B cell (primary cell): ENCODE results near the gene NRDC. TPM values are rescaled to one million over a fixed set of nuclear protein-coding genes. Genes with fewer than 3 reads are reported as not detected.

Experiments used
- ATAC-seq: fragments of 200-7000 bp; cut with Tn5 transposase; one replicate; pipeline ENCODE4 v1.10.0; 2021; ENCODE audit warnings: low read depth, mild to moderate bottlenecking, moderate number of reproducible peaks, moderate library complexity
- CTCF ChIA-PET: fragments of 350-600 bp; sonication (Branson Sonifier 250); formaldehyde crosslinking; loops from one replicate; lab custom pipeline; 2021; ENCODE audit warnings: antibody characterized with exemption, inconsistent platforms; lab: Charles Lee
- POLR2A ChIA-PET: fragments of 350-600 bp; sonication (Branson Sonifier 250); formaldehyde crosslinking; loops from one replicate; lab custom pipeline; 2021; ENCODE audit warnings: antibody characterized with exemption; lab: Charles Lee
- DNase-seq: peaks from one replicate; pipeline ENCODE4 v3.0.0; 2013
- H2AFZ ChIP-seq: 2 replicates; pipeline ENCODE4 v1.6.1; 2012; ENCODE audit warnings: mild to moderate bottlenecking, low read depth, low read length; ENCODE audit not compliant: insufficient read depth, poor library complexity, severe bottlenecking
- H3K27ac ChIP-seq, 2 donors: 1 replicate in 1 of 2; 2 replicates in 1 of 2; pipeline ENCODE4 v1.5.1; 2012 to 2013; ENCODE audit warnings: low read length in 2 of 2, mild to moderate bottlenecking in 2 of 2, moderate library complexity in 1 of 2
- H3K27me3 ChIP-seq, 4 experiments: fragments of 200-600 bp in 1 of 4; sonication (generic) in 1 of 4; replicated peaks in 1 of 4; 1 replicate in 2 of 4; 2 replicates in 2 of 4; pipeline versions ENCODE4 v1.6.1 to v1.7.0; 2013 to 2016; ENCODE audit warnings: low read length in 3 of 4, mild to moderate bottlenecking in 2 of 4, mixed read lengths in 1 of 4, moderate library complexity in 1 of 4; ENCODE audit not compliant: insufficient read depth in 4 of 4, control insufficient read depth in 3 of 4; ENCODE audit errors: control extremely low read depth in 1 of 4
- H3K36me3 ChIP-seq, 2 experiments: replicated peaks in 1 of 2; 1 replicate in 1 of 2; 2 replicates in 1 of 2; pipeline versions ENCODE4 v1.6.1 to v1.7.1; 2013; ENCODE audit warnings: low read length in 1 of 2; ENCODE audit not compliant: insufficient read depth in 2 of 2, control insufficient read depth in 1 of 2; ENCODE audit errors: control extremely low read depth in 1 of 2, extremely low read depth in 1 of 2
- H3K4me1 ChIP-seq, 2 donors: fragments of 200-600 bp in 1 of 2; sonication (generic) in 1 of 2; 1 replicate in 1 of 2; 2 replicates in 1 of 2; pipeline versions ENCODE4 v1.5.1 to v1.6.1; 2013 to 2017; ENCODE audit warnings: low read length in 2 of 2; ENCODE audit not compliant: control insufficient read depth in 2 of 2, insufficient read depth in 2 of 2
- H3K4me2 ChIP-seq: replicated peaks from 2 replicates; pipeline ENCODE3; 2012; ENCODE audit warnings: mild to moderate bottlenecking, low read depth, low read length; ENCODE audit not compliant: poor library complexity, severe bottlenecking
- H3K4me3 ChIP-seq, 5 experiments: fragments of 200-600 bp in 1 of 5; sonication (generic) in 1 of 5; 1 replicate in 3 of 5; 2 replicates in 2 of 5; pipeline versions ENCODE4 v1.5.1 to v1.7.0; 2011 to 2016; ENCODE audit warnings: low read length in 4 of 5, mild to moderate bottlenecking in 4 of 5, low read depth in 2 of 5, control low read depth in 1 of 5, moderate library complexity in 1 of 5; ENCODE audit not compliant: insufficient read depth in 1 of 5; ENCODE audit errors: control extremely low read depth in 1 of 5, extremely low read depth in 1 of 5
- H3K79me2 ChIP-seq: fragments of 200-600 bp; sonication (generic); one replicate; pipeline ENCODE4 v1.6.0; 2016; ENCODE audit warnings: low read length; ENCODE audit not compliant: control insufficient read depth, insufficient read depth
- H3K9ac ChIP-seq: fragments of 200-600 bp; sonication (generic); 2 replicates; pipeline ENCODE4 v1.6.1; 2017; ENCODE audit warnings: mild to moderate bottlenecking, low read length, moderate library complexity
- H3K9me3 ChIP-seq, 3 donors: one replicate each; pipeline versions ENCODE4 v1.6.1 to v1.7.1; 2013; ENCODE audit warnings: low read length in 2 of 3; ENCODE audit not compliant: control insufficient read depth in 2 of 3, insufficient read depth in 1 of 3; ENCODE audit errors: control extremely low read depth in 1 of 3
- H4K20me1 ChIP-seq: 2 replicates; pipeline ENCODE4 v1.6.0; 2012; ENCODE audit warnings: mild to moderate bottlenecking, low read length; ENCODE audit not compliant: insufficient read depth, control insufficient read depth, poor library complexity, severe bottlenecking
- H3K27ac Mint-ChIP-seq: one replicate; pipeline ENCODE4 v1.8.0; 2021; ENCODE audit warnings: mixed read lengths
- H3K27me3 Mint-ChIP-seq: one replicate; pipeline ENCODE4 v1.8.0; 2021; ENCODE audit warnings: mixed read lengths
- H3K4me1 Mint-ChIP-seq: one replicate; pipeline ENCODE4 v1.8.0; 2021; ENCODE audit warnings: mixed read lengths
- H3K4me3 Mint-ChIP-seq: one replicate; pipeline ENCODE4 v1.8.0; 2021; ENCODE audit warnings: mixed read lengths
- H3K9me3 Mint-ChIP-seq: one replicate; pipeline ENCODE4 v1.8.0; 2022; ENCODE audit warnings: mixed read lengths; ENCODE audit not compliant: insufficient read depth
- EZH2 ChIP-seq: IDR thresholded peaks from 2 replicates; pipeline ENCODE4 v1.6.1; 2012; ENCODE audit warnings: borderline replicate concordance, low read depth, mild to moderate bottlenecking, moderate library complexity, low read length; ENCODE audit not compliant: insufficient read depth, poor library complexity, severe bottlenecking
- whole genome bisulfite sequencing: methylation state at CpG from one replicate; pipeline ENCODE4 v1.1.5; 2013; ENCODE audit warnings: missing lambda C conversion rate; ENCODE audit not compliant: insufficient coverage; 5-methylcytosine and 5-hydroxymethylcytosine counted together
- intact Hi-C: fragments of 100-400 bp; cut with micrococcal nuclease; formaldehyde crosslinking; loops from one replicate; pipeline ENCODE4 v1.10.0; 2022
- polyA minus RNA-seq: library from RNA; depleted of rRNA, polyadenylated mRNA; stranded (reverse); fragments of >200 nt; gene quantifications from 2 replicates; pipeline ENCODE4 v1.2.3, GENCODE V29; 2012
- polyA plus RNA-seq: library from polyadenylated mRNA; depleted of rRNA; stranded (reverse); fragments of >200 nt; gene quantifications from 2 replicates; pipeline ENCODE4 v1.2.3, GENCODE V29; 2012
- total RNA-seq, 2 donors: library from RNA; stranded (reverse); fragments of 120-200 nt in 1 of 2; gene quantifications; 1 replicate in 1 of 2; 2 replicates in 1 of 2; pipeline versions ENCODE4 v1.2.3 to v1.2.4, GENCODE V29; 2013 to 2022
- TF ChIP-seq, protein P1 (sequence below): fragments of 200-600 bp; IDR thresholded peaks from one replicate; pipeline ENCODE4 v1.8.0; 2022; ENCODE audit warnings: antibody characterized with exemption, mild to moderate bottlenecking

The NRDC gene, protein sequence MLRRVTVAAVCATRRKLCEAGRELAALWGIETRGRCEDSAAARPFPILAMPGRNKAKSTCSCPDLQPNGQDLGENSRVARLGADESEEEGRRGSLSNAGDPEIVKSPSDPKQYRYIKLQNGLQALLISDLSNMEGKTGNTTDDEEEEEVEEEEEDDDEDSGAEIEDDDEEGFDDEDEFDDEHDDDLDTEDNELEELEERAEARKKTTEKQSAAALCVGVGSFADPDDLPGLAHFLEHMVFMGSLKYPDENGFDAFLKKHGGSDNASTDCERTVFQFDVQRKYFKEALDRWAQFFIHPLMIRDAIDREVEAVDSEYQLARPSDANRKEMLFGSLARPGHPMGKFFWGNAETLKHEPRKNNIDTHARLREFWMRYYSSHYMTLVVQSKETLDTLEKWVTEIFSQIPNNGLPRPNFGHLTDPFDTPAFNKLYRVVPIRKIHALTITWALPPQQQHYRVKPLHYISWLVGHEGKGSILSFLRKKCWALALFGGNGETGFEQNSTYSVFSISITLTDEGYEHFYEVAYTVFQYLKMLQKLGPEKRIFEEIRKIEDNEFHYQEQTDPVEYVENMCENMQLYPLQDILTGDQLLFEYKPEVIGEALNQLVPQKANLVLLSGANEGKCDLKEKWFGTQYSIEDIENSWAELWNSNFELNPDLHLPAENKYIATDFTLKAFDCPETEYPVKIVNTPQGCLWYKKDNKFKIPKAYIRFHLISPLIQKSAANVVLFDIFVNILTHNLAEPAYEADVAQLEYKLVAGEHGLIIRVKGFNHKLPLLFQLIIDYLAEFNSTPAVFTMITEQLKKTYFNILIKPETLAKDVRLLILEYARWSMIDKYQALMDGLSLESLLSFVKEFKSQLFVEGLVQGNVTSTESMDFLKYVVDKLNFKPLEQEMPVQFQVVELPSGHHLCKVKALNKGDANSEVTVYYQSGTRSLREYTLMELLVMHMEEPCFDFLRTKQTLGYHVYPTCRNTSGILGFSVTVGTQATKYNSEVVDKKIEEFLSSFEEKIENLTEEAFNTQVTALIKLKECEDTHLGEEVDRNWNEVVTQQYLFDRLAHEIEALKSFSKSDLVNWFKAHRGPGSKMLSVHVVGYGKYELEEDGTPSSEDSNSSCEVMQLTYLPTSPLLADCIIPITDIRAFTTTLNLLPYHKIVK
- total RNA-seq (154 and 167 TPM in 2 replicates), polyA plus RNA-seq (55.3 and 61.9 TPM in 2 replicates), polyA minus RNA-seq (19.6 and 26.2 TPM in 2 replicates)
- 70.4 TPM for total RNA-seq (2013)

DNA sequence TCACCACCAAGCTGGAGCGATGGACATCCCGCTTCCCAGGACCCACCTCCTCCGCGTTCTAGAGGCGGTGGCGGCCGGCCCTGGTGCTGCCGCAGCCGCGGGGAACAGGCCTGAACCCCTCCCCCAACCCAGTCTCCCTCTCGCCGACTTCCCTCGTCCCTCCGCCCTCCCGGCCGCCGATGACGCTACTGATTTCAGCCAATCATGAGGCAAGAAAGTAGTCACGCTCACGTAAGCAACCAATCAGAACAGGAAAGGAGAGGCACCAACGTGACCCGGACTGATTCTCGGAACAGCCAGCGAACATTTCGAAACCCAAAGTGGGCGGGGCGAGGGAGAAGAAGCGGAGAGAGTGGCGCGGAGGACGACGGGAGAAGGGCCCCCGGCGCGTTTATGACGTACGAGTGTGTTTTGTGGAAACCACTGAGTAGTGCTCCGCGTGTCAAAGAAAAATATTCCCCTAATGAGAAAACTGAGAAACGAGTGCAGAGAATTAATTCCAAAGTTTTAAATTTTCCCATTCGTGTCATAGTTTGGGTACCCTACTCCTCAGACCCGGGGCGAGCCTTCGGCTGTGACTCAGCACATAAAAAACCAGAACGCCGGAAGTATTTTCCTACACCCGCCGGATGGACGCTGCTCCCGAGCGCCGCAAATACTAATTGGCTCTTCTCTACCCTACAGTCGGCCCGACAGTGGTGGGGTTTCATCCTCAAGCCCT is at the start of gene NRDC:
Gene NRDC, minus strand, starts transcription at position 112 of the 721 bp plus-strand sequence. CDS start 112 bp downstream, outside the sequence.
- Histone ChIP-seq H2AFZ (peak within 1 kb of the TSS; percentile 86), H3K4me2 (peak within 1 kb of the TSS; percentile 76), H3K79me2 (peaks cover 56% of the 10 kb centered on the region), H4K20me1 (peaks cover 28% of the 10 kb centered on the region), H3K9me3 (no peaks in the 10 kb centered on the region), H3K27me3 (no peaks in the 10 kb centered on the region), H3K4me3 (peak within 1 kb of the TSS; percentile 65 to 99 (median 95)), H3K9ac (peak within 1 kb of the TSS; percentile 86), H3K27ac (peak within 1 kb of the TSS; percentile 84 to 98), H3K4me1 (peaks cover 25 to 42% of the 10 kb centered on the region in 2 donors), H3K36me3 (peaks cover 0 to 5% of the 10 kb centered on the region in 2 experiments)
- peak; percentile 89 for ATAC-seq
- ChIA-PET POLR2A (interaction anchor here (0.9 kb wide), 1 partner anchor 13 kb away, joined by 3 read pairs; no protein-coding TSS in a partner anchor), CTCF (interaction anchor here (0.8 kb wide), 1 partner anchor 1316 kb away, joined by 3 read pairs; no protein-coding TSS in a partner anchor)
- Mint-ChIP-seq H3K27me3 (peaks cover 4% of the 10 kb centered on the region), H3K4me1 (peaks cover 31% of the 10 kb centered on the region), H3K4me3 (no peak within 1 kb of the TSS), H3K9me3 (no peaks in the 10 kb centered on the region), H3K27ac (no peak within 1 kb of the TSS)
- DNase-seq, result peak; percentile 100
- under 1% methylated on average over 49 of the region's 54 CpGs for whole genome bisulfite sequencing
- TF ChIP-seq, protein P1, sequence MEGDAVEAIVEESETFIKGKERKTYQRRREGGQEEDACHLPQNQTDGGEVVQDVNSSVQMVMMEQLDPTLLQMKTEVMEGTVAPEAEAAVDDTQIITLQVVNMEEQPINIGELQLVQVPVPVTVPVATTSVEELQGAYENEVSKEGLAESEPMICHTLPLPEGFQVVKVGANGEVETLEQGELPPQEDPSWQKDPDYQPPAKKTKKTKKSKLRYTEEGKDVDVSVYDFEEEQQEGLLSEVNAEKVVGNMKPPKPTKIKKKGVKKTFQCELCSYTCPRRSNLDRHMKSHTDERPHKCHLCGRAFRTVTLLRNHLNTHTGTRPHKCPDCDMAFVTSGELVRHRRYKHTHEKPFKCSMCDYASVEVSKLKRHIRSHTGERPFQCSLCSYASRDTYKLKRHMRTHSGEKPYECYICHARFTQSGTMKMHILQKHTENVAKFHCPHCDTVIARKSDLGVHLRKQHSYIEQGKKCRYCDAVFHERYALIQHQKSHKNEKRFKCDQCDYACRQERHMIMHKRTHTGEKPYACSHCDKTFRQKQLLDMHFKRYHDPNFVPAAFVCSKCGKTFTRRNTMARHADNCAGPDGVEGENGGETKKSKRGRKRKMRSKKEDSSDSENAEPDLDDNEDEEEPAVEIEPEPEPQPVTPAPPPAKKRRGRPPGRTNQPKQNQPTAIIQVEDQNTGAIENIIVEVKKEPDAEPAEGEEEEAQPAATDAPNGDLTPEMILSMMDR, result no peak
- no peak for TF ChIP-seq EZH2
- intact Hi-C loops, result loop anchor here (1.0 to 10.0 kb wide), 8 partner anchors 15 to 918 kb away; partner anchors contain the start of genes BTF3L4, FAF1, OSBPL9 and RNF11
